GM19240 (cell line): Measurements from ENCODE around the gene B4GAT1.
"Not testable (repeated sequence)": the region's sequence is repeated elsewhere in the genome, so short reads cannot be mapped to it uniquely, and the experiment has no call there.

ENCODE experiments used
- DNase-seq: peaks from one replicate; pipeline ENCODE4 v3.0.0; 2011; ENCODE audit warnings: low spot score; ENCODE audit not compliant: insufficient read length

Gene B4GAT1

GRCh38 chr11:66324664-66325063, 22.8 kb downstream of the B4GAT1 start:
- no peak for DNase-seq

GRCh38 chr11:66323684-66324083, 23.7 kb downstream of the B4GAT1 start:
- no peak for DNase-seq

- DNase-seq, result no peak
These were observed 24.5 kb downstream of the B4GAT1 start for GRCh38 chr11:66322732-66323427.

- DNase-seq, result no peak
These were observed 25.8 kb downstream of the B4GAT1 start for GRCh38 chr11:66321606-66322005.

- DNase-seq, result not testable (repeated sequence)
These were observed 26.7 kb downstream of the B4GAT1 start for GRCh38 chr11:66320748-66321147.

- DNase-seq, result not testable (repeated sequence)
These were observed 27.1 kb downstream of the B4GAT1 start for GRCh38 chr11:66320289-66320688.

- DNase-seq, result no peak
These were observed 28.8 kb downstream of the B4GAT1 start for GRCh38 chr11:66318600-66318970.

GRCh38 chr11:66317723-66318599, 29.5 kb downstream of the B4GAT1 start:
- DNase-seq, result no peak

GRCh38 chr11:66317322-66317722, 30.1 kb downstream of the B4GAT1 start:
- DNase-seq, result no peak

- no peak for DNase-seq
These were observed 30.6 kb downstream of the B4GAT1 start, which contains the start of gene CD248 for GRCh38 chr11:66316849-66317251. TSS of gene CD248 (minus strand) at chr11:66317044. CDS start at chr11:66317027, 17 bp downstream.

GRCh38 chr11:66315921-66316811, 31.3 kb downstream of the B4GAT1 start:
- no peak for DNase-seq

- no peak for DNase-seq
These were observed 31.9 kb downstream of the B4GAT1 start for GRCh38 chr11:66315498-66315885.

GRCh38 chr11:66314561-66315497, 32.6 kb downstream of the B4GAT1 start:
- DNase-seq, result no peak

- no peak for DNase-seq
These were observed 33.3 kb downstream of the B4GAT1 start for GRCh38 chr11:66314186-66314501.

- DNase-seq, result no peak
These were observed 33.9 kb downstream of the B4GAT1 start for GRCh38 chr11:66313321-66314185.

GRCh38 chr11:66312549-66313320, 34.7 kb downstream of the B4GAT1 start:
- peak; percentile 98 for DNase-seq

- peak; percentile 83 for DNase-seq
These were observed 35.4 kb downstream of the B4GAT1 start for GRCh38 chr11:66311965-66312548.

GRCh38 chr11:66311470-66311964, 35.9 kb downstream of the B4GAT1 start:
- no peak for DNase-seq
